VCaP (cell line): ENCODE measurements around the gene PREX1.

Source experiments
- H3K27ac ChIP-seq: fragments of 450-650 bp; 2 replicates; pipeline ENCODE4 v1.5.1; 2017
- TF ChIP-seq, protein P1 (sequence below): fragments of 450-650 bp; conservative IDR thresholded peaks from 2 replicates; pipeline ENCODE4 v1.5.1; 2017; ENCODE audit warnings: mild to moderate bottlenecking, moderate library complexity

The PREX1 gene

DNA sequence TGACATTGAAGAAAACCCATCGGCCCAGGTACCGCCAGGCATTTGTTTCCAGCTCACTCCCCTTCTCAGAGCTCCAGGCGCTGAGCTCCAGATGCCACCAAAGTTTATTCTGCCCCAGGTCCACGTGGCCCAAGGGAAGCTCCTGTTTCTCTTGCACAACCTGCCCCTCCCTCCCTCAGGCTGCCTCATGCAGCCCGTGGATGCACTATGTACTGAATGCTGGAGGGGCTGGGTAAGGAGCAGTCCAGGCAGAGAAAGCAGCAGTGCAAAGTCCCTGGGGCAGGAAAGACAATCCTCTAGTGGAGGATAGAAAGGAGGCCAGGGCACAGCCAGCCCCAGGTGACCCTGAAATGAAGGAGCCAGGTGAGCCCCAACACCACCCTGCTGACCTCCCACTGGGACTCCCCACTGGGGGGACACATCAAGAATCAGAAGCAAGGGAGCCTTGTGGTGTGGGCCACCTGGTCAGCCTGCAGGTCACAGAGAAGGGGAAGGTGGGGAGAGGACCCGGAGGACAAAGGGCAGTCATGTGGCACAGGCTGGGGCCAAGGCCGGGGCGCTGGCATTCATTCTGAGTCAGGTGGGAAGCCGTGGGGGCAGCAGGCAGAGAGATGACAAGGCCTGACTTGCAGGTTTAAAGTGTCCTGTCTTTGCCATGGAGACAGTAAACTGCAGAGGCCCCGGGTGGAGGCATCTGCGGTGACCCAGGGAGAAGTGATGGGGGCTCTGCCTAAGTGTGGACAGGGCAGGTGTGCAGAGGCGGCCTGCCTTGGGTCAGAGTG lies 230.1 kb downstream of the PREX1 start:
- no peak overlapping the region for H3K27ac ChIP-seq
- TF ChIP-seq, protein P1, sequence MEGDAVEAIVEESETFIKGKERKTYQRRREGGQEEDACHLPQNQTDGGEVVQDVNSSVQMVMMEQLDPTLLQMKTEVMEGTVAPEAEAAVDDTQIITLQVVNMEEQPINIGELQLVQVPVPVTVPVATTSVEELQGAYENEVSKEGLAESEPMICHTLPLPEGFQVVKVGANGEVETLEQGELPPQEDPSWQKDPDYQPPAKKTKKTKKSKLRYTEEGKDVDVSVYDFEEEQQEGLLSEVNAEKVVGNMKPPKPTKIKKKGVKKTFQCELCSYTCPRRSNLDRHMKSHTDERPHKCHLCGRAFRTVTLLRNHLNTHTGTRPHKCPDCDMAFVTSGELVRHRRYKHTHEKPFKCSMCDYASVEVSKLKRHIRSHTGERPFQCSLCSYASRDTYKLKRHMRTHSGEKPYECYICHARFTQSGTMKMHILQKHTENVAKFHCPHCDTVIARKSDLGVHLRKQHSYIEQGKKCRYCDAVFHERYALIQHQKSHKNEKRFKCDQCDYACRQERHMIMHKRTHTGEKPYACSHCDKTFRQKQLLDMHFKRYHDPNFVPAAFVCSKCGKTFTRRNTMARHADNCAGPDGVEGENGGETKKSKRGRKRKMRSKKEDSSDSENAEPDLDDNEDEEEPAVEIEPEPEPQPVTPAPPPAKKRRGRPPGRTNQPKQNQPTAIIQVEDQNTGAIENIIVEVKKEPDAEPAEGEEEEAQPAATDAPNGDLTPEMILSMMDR: no peak

DNA sequence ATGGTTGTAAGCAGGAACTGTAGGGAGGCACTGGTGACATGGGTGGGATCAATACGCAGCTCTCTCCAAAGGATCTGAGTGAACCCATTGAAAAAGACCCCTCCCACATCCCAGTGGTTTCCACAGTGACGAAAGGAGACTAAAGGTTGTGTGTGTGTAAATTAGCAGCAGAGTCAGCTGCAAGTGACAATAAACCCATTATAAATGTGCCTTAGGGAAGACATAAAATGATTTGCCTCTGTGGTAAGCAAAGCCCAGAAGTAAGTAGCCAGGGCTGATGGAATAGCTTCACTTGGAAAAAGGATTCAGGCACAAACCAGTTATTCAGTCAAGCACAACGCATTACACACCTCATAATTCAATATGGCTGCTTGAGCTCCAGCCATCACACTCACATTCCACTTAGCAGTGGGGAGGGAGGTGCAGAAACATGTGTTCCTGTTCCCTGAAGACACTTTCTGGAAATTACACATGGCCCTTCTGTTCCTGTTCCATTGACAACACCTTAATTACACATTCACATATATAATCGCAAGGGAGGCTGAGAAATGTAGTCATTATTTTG lies 231.4 kb downstream of the PREX1 start:
- TF ChIP-seq, protein P1: no peak
- no peak overlapping the region for H3K27ac ChIP-seq

DNA sequence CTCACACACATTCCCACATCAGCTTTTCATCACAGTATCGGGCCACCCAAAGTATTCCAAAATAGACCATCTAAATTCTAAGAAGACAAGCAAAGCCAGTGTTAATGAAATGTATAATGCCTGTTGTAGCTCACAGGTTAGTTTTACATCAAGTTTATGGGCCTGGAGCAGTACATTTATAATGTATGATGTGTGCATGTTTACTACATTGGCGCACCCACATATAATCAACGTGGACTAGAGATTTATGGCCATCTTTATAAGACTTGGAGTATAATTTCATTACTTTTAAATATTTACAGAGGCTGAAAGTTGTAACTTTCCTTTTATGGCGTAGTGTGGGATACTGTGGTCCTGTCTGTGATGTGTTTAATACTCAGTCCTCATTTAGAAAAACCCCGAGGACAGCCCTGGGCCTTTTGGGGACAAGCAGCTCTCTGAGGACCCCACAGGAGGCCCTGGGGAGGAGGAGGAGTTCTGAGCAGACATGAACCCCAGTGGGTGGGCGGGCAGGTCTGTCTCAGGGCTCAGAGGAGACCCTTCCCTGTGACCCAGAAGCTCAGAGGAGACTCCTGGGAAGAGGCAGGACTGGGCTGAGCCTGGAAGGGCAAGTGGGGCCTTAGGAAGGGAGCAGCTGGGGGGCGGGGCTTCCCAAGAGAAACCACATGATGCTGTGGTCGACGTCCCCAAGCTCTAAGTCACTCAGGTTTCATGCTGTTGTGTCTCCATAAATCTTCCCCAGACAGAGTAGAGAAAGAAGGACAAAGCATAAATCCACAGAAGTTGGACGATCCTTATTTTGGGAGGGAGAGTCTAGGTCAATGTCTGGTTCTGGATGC lies 232.1 kb downstream of the PREX1 start:
- peak overlapping the region; percentile 16; the same call in 1 of the 2 replicates for H3K27ac ChIP-seq
- TF ChIP-seq, protein P1: no peak

DNA sequence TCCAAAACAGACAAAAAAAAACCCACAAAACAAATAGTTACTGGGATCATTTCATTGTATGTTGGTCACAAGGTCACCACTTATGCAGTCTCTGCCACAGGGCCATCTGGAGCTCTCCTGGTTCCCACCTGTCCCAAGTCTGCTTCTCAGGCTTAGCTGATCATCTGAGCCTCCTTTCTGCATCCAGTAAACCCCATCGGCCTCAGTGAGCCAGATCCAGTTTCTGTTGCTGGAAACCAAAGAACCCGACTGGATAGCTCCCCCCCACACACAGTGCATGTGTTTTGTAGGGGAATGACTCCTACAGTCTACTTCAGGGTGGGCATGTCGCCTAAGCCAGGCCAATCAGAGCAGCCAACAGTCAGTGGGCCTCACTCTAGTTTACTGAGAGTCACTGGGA lies 233.3 kb downstream of the PREX1 start:
- no peak overlapping the region for H3K27ac ChIP-seq
- TF ChIP-seq, protein P1: no peak

DNA sequence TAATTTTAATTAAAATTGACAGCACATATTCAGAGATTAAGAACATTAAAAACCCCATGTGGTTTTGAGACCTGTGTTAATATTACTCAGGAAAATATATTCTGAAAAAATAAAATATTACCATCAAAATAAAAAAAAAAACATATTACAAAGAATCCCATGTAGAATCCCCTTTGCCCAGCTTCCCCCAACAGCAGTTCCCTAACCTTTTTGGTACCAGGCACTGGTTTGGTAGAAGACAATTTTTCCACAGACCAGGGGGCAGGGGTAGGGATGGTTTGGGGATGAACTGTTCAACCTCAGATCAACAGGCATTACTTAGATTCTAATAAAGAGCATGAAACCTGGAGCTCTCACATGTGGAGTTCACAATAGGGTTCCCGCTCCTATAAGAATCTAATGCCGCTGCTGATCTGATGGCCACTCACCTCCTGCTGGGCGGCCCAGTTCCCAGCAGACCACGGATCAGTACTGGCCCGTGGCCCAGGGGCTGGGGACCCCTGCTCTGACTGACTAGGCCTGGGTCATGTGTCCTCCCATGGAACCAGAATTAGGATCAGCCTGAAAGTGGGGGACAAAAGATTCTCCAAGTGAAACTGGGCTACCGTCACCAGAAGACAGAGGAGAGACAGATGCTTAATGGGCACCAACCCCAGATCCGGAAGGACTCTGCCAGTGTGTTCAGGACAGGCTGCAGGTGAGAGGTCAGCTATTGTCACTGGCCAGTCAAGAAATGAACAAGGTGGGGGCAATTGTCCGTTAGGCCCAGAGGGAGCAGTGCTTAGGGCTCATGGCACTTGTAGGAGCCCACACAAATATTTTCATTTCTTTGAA lies 235.5 kb downstream of the PREX1 start:
- TF ChIP-seq, protein P1: no peak
- no peak overlapping the region for H3K27ac ChIP-seq

DNA sequence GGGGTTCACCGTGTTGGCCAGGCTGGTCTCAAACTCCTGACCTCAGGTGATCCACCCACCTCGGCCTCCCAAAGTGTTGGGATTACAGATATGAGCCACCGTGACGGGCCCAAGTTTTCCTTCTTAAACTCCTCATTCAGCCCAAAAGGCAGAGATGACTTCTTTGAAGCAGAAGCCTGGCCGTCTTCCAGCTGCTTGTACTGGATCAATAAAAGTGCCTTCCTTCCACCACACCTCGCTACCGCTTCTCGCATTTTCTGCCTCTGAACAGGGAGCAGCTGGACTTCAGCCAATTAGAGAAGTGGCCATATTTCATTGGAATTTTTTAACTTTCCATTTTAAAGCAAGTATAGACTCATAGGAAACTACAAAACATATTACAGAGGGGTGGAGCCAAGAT lies 241.1 kb downstream of the PREX1 start:
- TF ChIP-seq, protein P1: no peak
- no peak overlapping the region for H3K27ac ChIP-seq
